Small intestine (tissue), 7 donors: ENCODE measurements around the gene COP1. TPM values are rescaled to one million over a fixed set of nuclear protein-coding genes. Genes with fewer than 3 reads are reported as not detected.
"Not testable (repeated sequence)": the region's sequence is repeated elsewhere in the genome, so short reads cannot be mapped to it uniquely, and the experiment has no call there.

Experiments used
- DNase-seq, 2 donors: peaks; one replicate each; pipeline versions ENCODE4 v3.0.0 to v3.0.0-alpha.2; 2013
- FAIRE-seq: peaks from 2 replicates; lab custom pipeline; 2012; peaks lifted over from hg19 to GRCh38; lab: Jason Lieb, UNC
- H3K27ac ChIP-seq, 3 donors: one replicate each; pipeline ENCODE4 v1.5.1; 2013; ENCODE audit warnings: low read length in 2 of 3, mild to moderate bottlenecking in 2 of 3, control low read depth in 1 of 3, inconsistent platforms in 1 of 3, low read depth in 1 of 3, moderate library complexity in 1 of 3
- H3K27me3 ChIP-seq, 3 donors: one replicate each; pipeline ENCODE4 v1.6.1; 2013; ENCODE audit warnings: low read length in 3 of 3, inconsistent platforms in 1 of 3; ENCODE audit not compliant: control insufficient read depth in 3 of 3, insufficient read depth in 3 of 3
- H3K36me3 ChIP-seq, 3 donors: one replicate each; pipeline ENCODE4 v1.6.1; 2013; ENCODE audit warnings: low read length in 3 of 3, inconsistent platforms in 1 of 3, low read depth in 1 of 3, mild to moderate bottlenecking in 1 of 3, moderate library complexity in 1 of 3; ENCODE audit not compliant: control insufficient read depth in 3 of 3, insufficient read depth in 2 of 3
- H3K4me1 ChIP-seq, 3 donors: one replicate each; pipeline ENCODE4 v1.6.1; 2013; ENCODE audit warnings: low read length in 2 of 3, inconsistent platforms in 1 of 3, low read depth in 1 of 3, mild to moderate bottlenecking in 1 of 3, moderate library complexity in 1 of 3; ENCODE audit not compliant: control insufficient read depth in 3 of 3, insufficient read depth in 2 of 3
- H3K4me3 ChIP-seq, 3 donors: one replicate each; pipeline ENCODE4 v1.5.1; 2013; ENCODE audit warnings: low read length in 3 of 3, control low read depth in 1 of 3, inconsistent platforms in 1 of 3, low read depth in 1 of 3, mild to moderate bottlenecking in 1 of 3, moderate library complexity in 1 of 3
- H3K9me3 ChIP-seq, 2 donors: one replicate each; pipeline ENCODE4 v1.6.1; 2013; ENCODE audit warnings: low read depth in 1 of 2, low read length in 1 of 2; ENCODE audit not compliant: control insufficient read depth in 2 of 2, insufficient read depth in 1 of 2
- WGBS, 3 donors: extraction: QIAGEN DNeasy Blood & Tissue Kit; methylation state at CpG; one replicate each; pipeline ENCODE4 v1.1.7; 2013; 5-methylcytosine and 5-hydroxymethylcytosine counted together
- polyA plus RNA-seq, 4 donors: library from polyadenylated mRNA; stranded (reverse) in 3 of 4; unstranded in 1 of 4; fragments of 200-250 nt in 3 of 4; fragments of 120-200 nt in 1 of 4; gene quantifications; one replicate each; pipeline versions ENCODE4 v1.2.1 to v1.2.3, GENCODE V29; 2013
- donor health status: healthy with polysubstance abuse.
- donor health status: control.
- donor health status: control.
- donor health status: Bipolar disorder and iron deficiency.
- donor health status: healthy.

COP1 gene
- polyA plus RNA-seq, 4 donors = 34.2 to 68.4 (median 42.7) TPM

- no peaks in the 10 kb centered on the region for H3K9me3 ChIP-seq
- no peak for FAIRE-seq
- WGBS, 3 donors = 0% methylated on average over 33 to 58 of the region's 58 CpGs
- H3K4me1 ChIP-seq = peaks cover 4 to 8% (median 8%) of the 10 kb centered on the region in 3 donors
- peak overlapping the region; percentile 89 to 99 (median 93) for H3K4me3 ChIP-seq
- no peaks in the 10 kb centered on the region for H3K36me3 ChIP-seq
- H3K27ac ChIP-seq = peak overlapping the region; percentile 97 to 100 (median 98)
- no peaks in the 10 kb centered on the region for H3K27me3 ChIP-seq
- DNase-seq = peak; percentile 60 to 83
Measured at GRCh38 chr1:176206006-176206960, 803 bp downstream of the COP1 start.

- DNase-seq = peak; percentile 26 to 29
- H3K27ac ChIP-seq = peak overlapping the region; percentile 38 to 98 (median 97)
Measured at GRCh38 chr1:176205332-176205914, 1.7 kb downstream of the COP1 start.

GRCh38 chr1:176204655-176205054 lies 2.4 kb downstream of the COP1 start:
- H3K36me3 ChIP-seq, FAIRE-seq, DNase-seq, H3K4me1 ChIP-seq, H3K9me3 ChIP-seq, H3K27ac ChIP-seq, H3K27me3 ChIP-seq: not testable (repeated sequence)
- 20 to 48% (median 28%) methylated on average over 9 of the region's 9 CpGs for WGBS, 3 donors
- H3K4me3 ChIP-seq = peak overlapping the region in 1 of 3 donors; percentile 93

More at GRCh38 chr1:176205332-176205914, 1.7 kb downstream of the COP1 start:
- Histone ChIP-seq H3K4me1 (peaks cover 4 to 8% (median 4%) of the 10 kb centered on the region in 3 donors), H3K36me3 (no peaks in the 10 kb centered on the region), H3K4me3 (peak overlapping the region; percentile 89 to 99 (median 93)), H3K9me3 (no peaks in the 10 kb centered on the region), H3K27me3 (no peaks in the 10 kb centered on the region)
- 4 to 13% (median 5%) methylated on average over 5 of the region's 5 CpGs for WGBS, 3 donors
- FAIRE-seq = no peak

- Histone ChIP-seq H3K27ac (no peak overlapping the region), H3K36me3 (peaks cover 0 to 4% (median 0%) of the 10 kb centered on the region in 3 donors), H3K4me3 (no peak overlapping the region), H3K4me1 (peaks cover 4 to 8% (median 4%) of the 10 kb centered on the region in 3 donors), H3K27me3 (no peaks in the 10 kb centered on the region), H3K9me3 (peaks cover 0 to 3% of the 10 kb centered on the region in 2 donors)
- DNase-seq (no peak), FAIRE-seq (no peak)
- 25 to 52% (median 39%) methylated on average over 4 of the region's 4 CpGs for WGBS, 3 donors
Measured at GRCh38 chr1:176203735-176204134, 3.4 kb downstream of the COP1 start.

- FAIRE-seq (no peak), DNase-seq (peak in 1 of 2 donors; percentile 17)
- peaks cover 4 to 8% (median 4%) of the 10 kb centered on the region in 3 donors for H3K4me1 ChIP-seq
- H3K4me3 ChIP-seq = no peak overlapping the region
- H3K9me3 ChIP-seq = peaks cover 0 to 3% of the 10 kb centered on the region in 2 donors
- peaks cover 0 to 6% (median 0%) of the 10 kb centered on the region in 3 donors for H3K36me3 ChIP-seq
- no peak overlapping the region for H3K27ac ChIP-seq
- H3K27me3 ChIP-seq = no peaks in the 10 kb centered on the region
Measured at GRCh38 chr1:176201568-176201967, 5.5 kb downstream of the COP1 start.

GRCh38 chr1:176199707-176200106 lies 7.4 kb downstream of the COP1 start:
- Histone ChIP-seq H3K27ac (no peak overlapping the region), H3K36me3 (peaks cover 0 to 6% (median 0%) of the 10 kb centered on the region in 3 donors), H3K4me1 (peaks cover under 1 to 4% (median 4%) of the 10 kb centered on the region in 3 donors), H3K27me3 (no peaks in the 10 kb centered on the region), H3K9me3 (peaks cover 0 to 3% of the 10 kb centered on the region in 2 donors), H3K4me3 (no peak overlapping the region)
- no peak for DNase-seq
- 47 to 85% (median 63%) methylated on average over 1 of the region's 1 CpG for WGBS, 3 donors
- no peak for FAIRE-seq

GRCh38 chr1:176198413-176198812 lies 8.7 kb downstream of the COP1 start:
- no peak overlapping the region for H3K4me3 ChIP-seq
- H3K27ac ChIP-seq = no peak overlapping the region
- FAIRE-seq (no peak), DNase-seq (no peak)
- H3K9me3 ChIP-seq = peaks cover 0 to 3% of the 10 kb centered on the region in 2 donors
- peaks cover 0 to 6% (median 0%) of the 10 kb centered on the region in 3 donors for H3K36me3 ChIP-seq
- H3K27me3 ChIP-seq = no peaks in the 10 kb centered on the region
- WGBS, 3 donors = 97 to 100% (median 99%) methylated on average over 2 of the region's 2 CpGs
- peaks cover 0 to 4% (median 0%) of the 10 kb centered on the region in 3 donors for H3K4me1 ChIP-seq

- no peak for FAIRE-seq
- no peak for DNase-seq
- Histone ChIP-seq H3K36me3 (peaks cover 0 to 6% (median 0%) of the 10 kb centered on the region in 3 donors), H3K4me3 (no peak overlapping the region), H3K9me3 (peaks cover 0 to 3% of the 10 kb centered on the region in 2 donors), H3K4me1 (peaks cover 0 to 3% (median 0%) of the 10 kb centered on the region in 3 donors), H3K27me3 (no peaks in the 10 kb centered on the region), H3K27ac (no peak overlapping the region)
- 82 to 86% (median 86%) methylated on average over 5 of the region's 5 CpGs for WGBS, 3 donors
Measured at GRCh38 chr1:176196728-176197127, 10.4 kb downstream of the COP1 start.
